Activated B cell treated with CpG ODN at 0.5 μM for 24 hours (primary cell): ENCODE measurements around the gene PRIMPOL. TPM values are rescaled to one million over a fixed set of nuclear protein-coding genes. Genes with fewer than 3 reads are reported as not detected.
"Not testable (repeated sequence)": the region's sequence is repeated elsewhere in the genome, so short reads cannot be mapped to it uniquely, and the experiment has no call there.

ENCODE experiments used
- ATAC-seq: fragments of 200-7000 bp; cut with Tn5 transposase; one replicate; pipeline ENCODE4 v1.10.0; 2021; ENCODE audit warnings: low read depth, mild to moderate bottlenecking, moderate library complexity
- CTCF ChIA-PET: fragments of 350-600 bp; sonication (Branson Sonifier 250); formaldehyde crosslinking; loops from one replicate; lab custom pipeline; 2021; ENCODE audit warnings: antibody characterized with exemption; lab: Charles Lee
- POLR2A ChIA-PET: fragments of 350-600 bp; sonication (Branson Sonifier 250); formaldehyde crosslinking; loops from one replicate; lab custom pipeline; 2021; ENCODE audit warnings: antibody characterized with exemption; lab: Charles Lee
- DNase-seq: peaks from one replicate; pipeline ENCODE4 v3.0.0; 2022
- H3K27ac Mint-ChIP-seq: one replicate; pipeline ENCODE4 v1.8.0; 2020; ENCODE audit warnings: mixed read lengths
- H3K27me3 Mint-ChIP-seq: one replicate; pipeline ENCODE4 v1.8.0; 2021; ENCODE audit warnings: mixed read lengths
- H3K36me3 Mint-ChIP-seq: one replicate; pipeline ENCODE4 v1.8.0; 2021; ENCODE audit warnings: low read depth, mixed read lengths
- H3K4me1 Mint-ChIP-seq: one replicate; pipeline ENCODE4 v1.8.0; 2021; ENCODE audit warnings: mixed read lengths
- H3K4me3 Mint-ChIP-seq: one replicate; pipeline ENCODE4 v1.8.0; 2020; ENCODE audit warnings: mild to moderate bottlenecking, mixed read lengths
- H3K9me3 Mint-ChIP-seq: one replicate; pipeline ENCODE4 v1.8.0; 2020; ENCODE audit warnings: mixed read lengths
- CTCF ChIP-seq: fragments of 200-600 bp; IDR thresholded peaks from one replicate; pipeline ENCODE4 v1.8.0; 2022; ENCODE audit warnings: antibody characterized with exemption, mild to moderate bottlenecking
- intact Hi-C: fragments of 100-400 bp; cut with micrococcal nuclease; formaldehyde crosslinking; loops from one replicate; pipeline ENCODE4 v1.15.1; 2024
- total RNA-seq: library from RNA; stranded (reverse); gene quantifications from 2 replicates; pipeline ENCODE4 v1.2.3, GENCODE V29; 2022

Gene PRIMPOL
- total RNA-seq, 1 donor from 2014 or later: 11.6 TPM

- H3K4me3 Mint-ChIP-seq: peak overlapping the region; percentile 93
- TF ChIP-seq CTCF: no peak
- peak overlapping the region; percentile 88 for H3K27ac Mint-ChIP-seq
- peaks cover 47% of the 10 kb centered on the region for H3K4me1 Mint-ChIP-seq
- ChIA-PET POLR2A (interaction anchor here (0.5 to 3.2 kb wide), 10 partner anchors 68 to 383 kb away, joined by 3 to 26 read pairs (median 10); partner anchors contain the start of gene CENPU), CTCF (interaction anchor here (2.3 kb wide), 1 partner anchor 384 kb away, joined by 13 read pairs; no protein-coding TSS in a partner anchor)
- ATAC-seq (no peak), DNase-seq (no peak)
- intact Hi-C loops: loop anchor here (2.0 to 10.0 kb wide), 10 partner anchors 177 to 1206 kb away; partner anchors contain the start of genes ACSL1, ANKRD37, CDKN2AIP and RWDD4
- no peaks in the 10 kb centered on the region for H3K9me3 Mint-ChIP-seq
- H3K27me3 Mint-ChIP-seq: no peaks in the 10 kb centered on the region
- H3K36me3 Mint-ChIP-seq: peaks cover 30% of the 10 kb centered on the region
These were observed 1.6 kb upstream of the PRIMPOL start for GRCh38 chr4:184648054-184648312.

GRCh38 chr4:184648313-184649025, 1.1 kb upstream of the PRIMPOL start:
- peaks cover 30% of the 10 kb centered on the region for H3K36me3 Mint-ChIP-seq
- intact Hi-C loops: loop anchor here (1.0 to 10.0 kb wide), 17 partner anchors 86 to 1206 kb away; partner anchors contain the start of genes ACSL1, ANKRD37, CCDC110 and CDKN2AIP
- TF ChIP-seq CTCF: no peak
- H3K4me1 Mint-ChIP-seq: peaks cover 47% of the 10 kb centered on the region
- no peaks in the 10 kb centered on the region for H3K9me3 Mint-ChIP-seq
- H3K4me3 Mint-ChIP-seq: peak overlapping the region; percentile 93
- DNase-seq: peak; percentile 37
- CTCF ChIA-PET: interaction anchor here (1.0 to 2.3 kb wide), 3 partner anchors 85 to 384 kb away, joined by 3 to 13 read pairs (median 4); partner anchors contain the start of gene CENPU
- H3K27ac Mint-ChIP-seq: peak overlapping the region; percentile 88
- POLR2A ChIA-PET: interaction anchor here (0.5 to 3.2 kb wide), 17 partner anchors 67 to 1730 kb away, joined by 3 to 26 read pairs (median 4); partner anchors contain the start of genes CENPU and IRF2
- ATAC-seq: peak; percentile 1
- no peaks in the 10 kb centered on the region for H3K27me3 Mint-ChIP-seq

GRCh38 chr4:184649971-184650855, 675 bp downstream of the PRIMPOL start:
- CTCF ChIA-PET: interaction anchor here (1.4 to 2.3 kb wide), 2 partner anchors 83 to 386 kb away, joined by 4 to 13 read pairs; partner anchors contain the start of gene CENPU
- H3K4me3 Mint-ChIP-seq: peak overlapping the region; percentile 94
- H3K4me1 Mint-ChIP-seq: peaks cover 40% of the 10 kb centered on the region
- DNase-seq: no peak
- no peaks in the 10 kb centered on the region for H3K9me3 Mint-ChIP-seq
- H3K27me3 Mint-ChIP-seq: no peaks in the 10 kb centered on the region
- intact Hi-C loops: loop anchor here (1.0 to 10.0 kb wide), 17 partner anchors 84 to 1208 kb away; partner anchors contain the start of genes ACSL1, ANKRD37, CCDC110 and CDKN2AIP
- POLR2A ChIA-PET: interaction anchor here (0.5 to 3.2 kb wide), 37 partner anchors 9 to 1243 kb away, joined by 3 to 26 read pairs (median 4); partner anchors contain the start of genes CENPU and IRF2
- TF ChIP-seq CTCF: no peak
- ATAC-seq: no peak
- H3K27ac Mint-ChIP-seq: peak overlapping the region; percentile 89
- H3K36me3 Mint-ChIP-seq: peaks cover 21% of the 10 kb centered on the region

GRCh38 chr4:184651899-184652298, 2.4 kb downstream of the PRIMPOL start:
- peaks cover 14% of the 10 kb centered on the region for H3K36me3 Mint-ChIP-seq

GRCh38 chr4:184652681-184653080, 3.1 kb downstream of the PRIMPOL start:
- H3K4me1 Mint-ChIP-seq: peaks cover 28% of the 10 kb centered on the region
- H3K27me3 Mint-ChIP-seq, CTCF ChIA-PET, DNase-seq, POLR2A ChIA-PET, H3K9me3 Mint-ChIP-seq, intact Hi-C loops, H3K27ac Mint-ChIP-seq, ATAC-seq, H3K4me3 Mint-ChIP-seq: not testable (repeated sequence)
- peaks cover 14% of the 10 kb centered on the region for H3K36me3 Mint-ChIP-seq

More at GRCh38 chr4:184651899-184652298, 2.4 kb downstream of the PRIMPOL start:
- Mint-ChIP-seq H3K4me3 (no peak overlapping the region), H3K4me1 (peaks cover 30% of the 10 kb centered on the region), H3K27ac (no peak overlapping the region), H3K9me3 (no peaks in the 10 kb centered on the region), H3K27me3 (no peaks in the 10 kb centered on the region)
- DNase-seq: no peak
- ChIA-PET POLR2A (no interaction called here), CTCF (no interaction called here)
- ATAC-seq: no peak
- TF ChIP-seq CTCF: no peak
- intact Hi-C loops: no loop called here
